Lower leg skin (tissue), 4 donors: Measurements from ENCODE around the gene LCLAT1. TPM values are rescaled to one million over a fixed set of nuclear protein-coding genes. Genes with fewer than 3 reads are reported as not detected.

ENCODE experiments used
- DNase-seq, 2 donors: peaks; one replicate each; pipeline ENCODE4 v3.0.0-alpha.2; 2019; ENCODE audit warnings: low spot score in 2 of 2
- H3K4me3 ChIP-seq: fragments of 200-600 bp; sonication (generic); 2 replicates; pipeline ENCODE4 v1.5.1; 2017; ENCODE audit warnings: mild to moderate bottlenecking, low read depth; ENCODE audit not compliant: poor library complexity, severe bottlenecking
- CTCF ChIP-seq, 3 donors: fragments of 450-650 bp; IDR thresholded peaks; one replicate each; pipeline ENCODE4 v1.5.1; 2016; ENCODE audit warnings: antibody characterized with exemption in 3 of 3, mild to moderate bottlenecking in 3 of 3, moderate library complexity in 2 of 3
- POLR2A ChIP-seq, 2 donors: fragments of 450-650 bp; IDR thresholded peaks; one replicate each; pipeline ENCODE4 v1.6.1; 2016 to 2017; ENCODE audit warnings: antibody characterized with exemption in 2 of 2, mild to moderate bottlenecking in 1 of 2, moderate library complexity in 1 of 2
- WGBS, 2 donors: methylation state at CpG; one replicate each; pipeline ENCODE4 v1.1.5; 2018; 5-methylcytosine and 5-hydroxymethylcytosine counted together
- intact Hi-C: fragments of 100-400 bp; cut with DNase I; formaldehyde crosslinking; loops from one replicate; pipeline ENCODE4 v1.15.0; 2023; ENCODE audit warnings: low total_unique reads
- total RNA-seq, 4 donors: library from RNA; depleted of rRNA; stranded (reverse); fragments of >200 nt; gene quantifications; one replicate each; pipeline ENCODE4 v1.1.0, GENCODE V29; 2016

Gene LCLAT1
- total RNA-seq, 4 donors from 2014 or later: 5.2 to 19.1 (median 12.0) TPM

- DNase-seq: peak; percentile 56 to 83
- intact Hi-C loops: no loop called here
- WGBS, 2 donors: 40 to 49% methylated on average over 4 of the region's 4 CpGs
These were observed 219.3 kb downstream of the LCLAT1 start for GRCh38 chr2:30666266-30666874.

GRCh38 chr2:30670453-30670852 lies 223.4 kb downstream of the LCLAT1 start:
- no peak overlapping the region for H3K4me3 ChIP-seq
- DNase-seq: peak; percentile 1 to 17
- TF ChIP-seq CTCF (IDR thresholded peaks at IDR 0.05): no peak
- TF ChIP-seq POLR2A (IDR thresholded peaks at IDR 0.05): no peak
- WGBS, 2 donors: 67 to 84% methylated on average over 2 of the region's 2 CpGs
- intact Hi-C loops: no loop called here

More at GRCh38 chr2:30666266-30666874, 219.3 kb downstream of the LCLAT1 start:
- H3K4me3 ChIP-seq: no peak overlapping the region
- TF ChIP-seq POLR2A (IDR thresholded peaks at IDR 0.05): no peak
- TF ChIP-seq CTCF (IDR thresholded peaks at IDR 0.05): no peak

- DNase-seq: no peak
- no peak overlapping the region for H3K4me3 ChIP-seq
- intact Hi-C loops: no loop called here
- WGBS, 2 donors: 92 to 93% methylated on average over 4 of the region's 4 CpGs
- no peak for TF ChIP-seq POLR2A (IDR thresholded peaks at IDR 0.05)
- TF ChIP-seq CTCF (IDR thresholded peaks at IDR 0.05): no peak
These were observed 226.1 kb downstream of the LCLAT1 start for GRCh38 chr2:30673127-30673526.

GRCh38 chr2:30675758-30676157 lies 228.7 kb downstream of the LCLAT1 start:
- peak in 1 of 2 donors; percentile 5 for DNase-seq
- TF ChIP-seq POLR2A (IDR thresholded peaks at IDR 0.05) (no peak), CTCF (IDR thresholded peaks at IDR 0.05) (no peak)
- WGBS, 2 donors: 72 to 81% methylated on average over 2 of the region's 2 CpGs
- H3K4me3 ChIP-seq: no peak overlapping the region
- intact Hi-C loops: no loop called here

GRCh38 chr2:30677231-30677630 lies 230.2 kb downstream of the LCLAT1 start:
- TF ChIP-seq POLR2A (IDR thresholded peaks at IDR 0.05) (no peak), CTCF (IDR thresholded peaks at IDR 0.05) (no peak)
- H3K4me3 ChIP-seq: no peak overlapping the region
- DNase-seq: no peak
- intact Hi-C loops: no loop called here

- intact Hi-C loops: no loop called here
- TF ChIP-seq CTCF (IDR thresholded peaks at IDR 0.05): no peak
- no peak for TF ChIP-seq POLR2A (IDR thresholded peaks at IDR 0.05)
- peak in 1 of 2 donors; percentile 72 for DNase-seq
- no peak overlapping the region for H3K4me3 ChIP-seq
- 87 to 89% methylated on average over 5 of the region's 5 CpGs for WGBS, 2 donors
These were observed 230.9 kb downstream of the LCLAT1 start for GRCh38 chr2:30677861-30678385.
